ENCODE measurements around the gene LRRC2.
"Not testable (repeated sequence)": the region's sequence is repeated elsewhere in the genome, so short reads cannot be mapped to it uniquely, and the experiment has no call there.

LRRC2 gene

GRCh38 chr3:46549408-46549904 lies 16.6 kb downstream of the LRRC2 start:
- DNase-seq (ENCODE audit: low read depth): no peak
- in situ Hi-C loops (cut with HindIII; ENCODE audit: low sequenced_read_pairs): no loop called here
- no peak overlapping the region for H3K4me3 ChIP-seq (ENCODE audit: low read depth, low read length)
- TF ChIP-seq, protein P1, sequence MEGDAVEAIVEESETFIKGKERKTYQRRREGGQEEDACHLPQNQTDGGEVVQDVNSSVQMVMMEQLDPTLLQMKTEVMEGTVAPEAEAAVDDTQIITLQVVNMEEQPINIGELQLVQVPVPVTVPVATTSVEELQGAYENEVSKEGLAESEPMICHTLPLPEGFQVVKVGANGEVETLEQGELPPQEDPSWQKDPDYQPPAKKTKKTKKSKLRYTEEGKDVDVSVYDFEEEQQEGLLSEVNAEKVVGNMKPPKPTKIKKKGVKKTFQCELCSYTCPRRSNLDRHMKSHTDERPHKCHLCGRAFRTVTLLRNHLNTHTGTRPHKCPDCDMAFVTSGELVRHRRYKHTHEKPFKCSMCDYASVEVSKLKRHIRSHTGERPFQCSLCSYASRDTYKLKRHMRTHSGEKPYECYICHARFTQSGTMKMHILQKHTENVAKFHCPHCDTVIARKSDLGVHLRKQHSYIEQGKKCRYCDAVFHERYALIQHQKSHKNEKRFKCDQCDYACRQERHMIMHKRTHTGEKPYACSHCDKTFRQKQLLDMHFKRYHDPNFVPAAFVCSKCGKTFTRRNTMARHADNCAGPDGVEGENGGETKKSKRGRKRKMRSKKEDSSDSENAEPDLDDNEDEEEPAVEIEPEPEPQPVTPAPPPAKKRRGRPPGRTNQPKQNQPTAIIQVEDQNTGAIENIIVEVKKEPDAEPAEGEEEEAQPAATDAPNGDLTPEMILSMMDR (IDR thresholded peaks at IDR 0.05; ENCODE audit: low read depth, low read length, missing control alignments): no peak

- DNase-seq (ENCODE audit: low read depth); H3K4me3 ChIP-seq (ENCODE audit: low read depth, low read length); in situ Hi-C loops (cut with HindIII; ENCODE audit: low sequenced_read_pairs): not testable (repeated sequence)
These were observed 17.5 kb downstream of the LRRC2 start for GRCh38 chr3:46548611-46549010.

GRCh38 chr3:46546896-46547440 lies 19.1 kb downstream of the LRRC2 start:
- no peak overlapping the region for H3K4me3 ChIP-seq (ENCODE audit: low read depth, low read length)
- no peak for DNase-seq (ENCODE audit: low read depth)
- TF ChIP-seq, protein P1 (IDR thresholded peaks at IDR 0.05; ENCODE audit: low read depth, low read length, missing control alignments): no peak
- in situ Hi-C loops (cut with HindIII; ENCODE audit: low sequenced_read_pairs): no loop called here

- TF ChIP-seq, protein P1 (IDR thresholded peaks at IDR 0.05; ENCODE audit: low read depth, low read length, missing control alignments): no peak
- no peak overlapping the region for H3K4me3 ChIP-seq (ENCODE audit: low read depth, low read length)
- in situ Hi-C loops (cut with HindIII; ENCODE audit: low sequenced_read_pairs): no loop called here
- DNase-seq (ENCODE audit: low read depth): no peak
These were observed 20.1 kb downstream of the LRRC2 start for GRCh38 chr3:46545818-46546630.

GRCh38 chr3:46544771-46545503 lies 21.2 kb downstream of the LRRC2 start:
- TF ChIP-seq, protein P1 (IDR thresholded peaks at IDR 0.05; ENCODE audit: low read depth, low read length, missing control alignments): no peak
- no peak for DNase-seq (ENCODE audit: low read depth)
- in situ Hi-C loops (cut with HindIII; ENCODE audit: low sequenced_read_pairs): no loop called here
- no peak overlapping the region for H3K4me3 ChIP-seq (ENCODE audit: low read depth, low read length)

GRCh38 chr3:46542801-46543201 lies 23.3 kb downstream of the LRRC2 start:
- no peak overlapping the region for H3K4me3 ChIP-seq (ENCODE audit: low read depth, low read length)
- in situ Hi-C loops (cut with HindIII; ENCODE audit: low sequenced_read_pairs): no loop called here
- no peak for DNase-seq (ENCODE audit: low read depth)
- TF ChIP-seq, protein P1 (IDR thresholded peaks at IDR 0.05; ENCODE audit: low read depth, low read length, missing control alignments): no peak

All from astrocyte of the cerebellum (primary cell).